K562 (cell line): ENCODE results near the gene SLC25A44. TPM values are rescaled to one million over a fixed set of nuclear protein-coding genes. Genes with fewer than 3 reads are reported as not detected.

Experiments used
- ATF1 ChIP-seq, 2 experiments: fragments of 450-650 bp in 1 of 2; IDR thresholded peaks; 2 replicates each; pipeline ENCODE4 v1.6.1; 2016; ENCODE audit warnings: missing compliant biosample characterization in 1 of 2, missing genetic modification characterization in 1 of 2
- FOXP1 ChIP-seq: sonication (generic); formaldehyde crosslinking; IDR thresholded peaks from 2 replicates; pipeline ENCODE4 v1.8.0; 2022; ENCODE audit warnings: mild to moderate bottlenecking, missing genetic modification reagents
- GATAD2B ChIP-seq: fragments of 450-650 bp; IDR thresholded peaks from 2 replicates; pipeline ENCODE4 v1.6.1; 2017; ENCODE audit warnings: mild to moderate bottlenecking, borderline replicate concordance
- HES1 ChIP-seq: fragments of 450-650 bp; IDR thresholded peaks from 2 replicates; pipeline ENCODE4 v1.6.1; 2016; ENCODE audit warnings: low read depth, mild to moderate bottlenecking, moderate library complexity
- NFE2L1 ChIP-seq: fragments of 450-650 bp; IDR thresholded peaks from 2 replicates; pipeline ENCODE4 v1.6.1; 2016; ENCODE audit warnings: missing genetic modification characterization, low read depth, mild to moderate bottlenecking, missing compliant biosample characterization, moderate library complexity, borderline replicate concordance
- RAD21 ChIP-seq, 2 experiments: fragments of 250-450 bp in 1 of 2; fragments of 450-650 bp in 1 of 2; sonication (Bioruptor Pico) in 1 of 2; formaldehyde crosslinking in 1 of 2; IDR thresholded peaks in 1 of 2; conservative IDR thresholded peaks in 1 of 2; 2 replicates each; pipeline versions ENCODE4 v1.4.0 to v1.8.0; 2020 to 2022; ENCODE audit warnings: mild to moderate bottlenecking in 2 of 2, moderate library complexity in 1 of 2
- REST ChIP-seq, 2 experiments: fragments of 450-650 bp; formaldehyde crosslinking in 1 of 2; IDR thresholded peaks; 2 replicates each; pipeline versions ENCODE4 v1.4.0 to v1.6.1; 2014 to 2020; ENCODE audit warnings: mild to moderate bottlenecking in 2 of 2, borderline replicate concordance in 1 of 2, low read depth in 1 of 2
- SAFB2 ChIP-seq: fragments of 200-400 bp; formaldehyde crosslinking; IDR thresholded peaks from 2 replicates; pipeline ENCODE4 v1.6.1; 2018; ENCODE audit warnings: borderline replicate concordance, low read length, low read depth, moderate library complexity; ENCODE audit not compliant: severe bottlenecking
- SMC3 ChIP-seq: conservative IDR thresholded peaks from 2 replicates; pipeline ENCODE4 v1.6.1; 2011; ENCODE audit warnings: low read depth, low read length, improper control_type of control experiment; ENCODE audit not compliant: insufficient read depth
- TEAD4 ChIP-seq, 2 experiments: sonication (generic) in 1 of 2; formaldehyde crosslinking in 1 of 2; IDR thresholded peaks; 2 replicates each; pipeline versions ENCODE4 v1.6.1 to v1.8.0; 2012 to 2022; ENCODE audit warnings: borderline replicate concordance in 1 of 2, inconsistent platforms in 1 of 2, low read length in 1 of 2, mild to moderate bottlenecking in 1 of 2, missing genetic modification reagents in 1 of 2
- XRCC3 ChIP-seq: fragments of 450-650 bp; IDR thresholded peaks from 2 replicates; pipeline ENCODE4 v1.6.1; 2017; ENCODE audit warnings: mild to moderate bottlenecking, moderate library complexity
- ZKSCAN3 ChIP-seq: fragments of 250-450 bp; sonication (Bioruptor Pico); IDR thresholded peaks from 2 replicates; pipeline ENCODE4 v1.4.0; 2020
- polyA plus RNA-seq, 8 experiments: library from polyadenylated mRNA; depleted of rRNA in 4 of 8; stranded (reverse) in 5 of 8; unstranded in 3 of 8; fragments of >200 nt; fragmentation: Nextera tagmentation in 2 of 8; fragmentation: Illumina TruSeq in 1 of 8; extraction: Ambion mirVana in 2 of 8; extraction: Trizol in 1 of 8; gene quantifications; 2 replicates each; pipeline versions ENCODE4 v1.2.1 to v1.2.3, GENCODE V29; 2011 to 2014; ENCODE audit warnings: inconsistent platforms in 1 of 8, missing spikeins in 1 of 8
- total RNA-seq, 7 experiments: library from RNA; depleted of rRNA in 6 of 7; stranded (reverse); fragments of >200 nt in 6 of 7; fragmentation: Illumina TruSeq in 2 of 7; extraction: Trizol in 2 of 7; gene quantifications; 2 replicates each; pipeline versions ENCODE4 v1.2.1 to v1.2.3, GENCODE V29; 2011 to 2021; ENCODE audit warnings: low replicate concordance in 1 of 7
- TF ChIP-seq, protein P1 (sequence below): fragments of 450-650 bp; formaldehyde crosslinking; IDR thresholded peaks from 2 replicates; pipeline ENCODE4 v1.4.0; 2020; ENCODE audit warnings: mild to moderate bottlenecking, moderate library complexity

SLC25A44 gene
- total and polyA plus RNA-seq, 9 of the 15 experiments (the other 6 are each of a cell fraction or from before 2014, with no cell fraction given) = 4.4 to 22.8 (median 12.5) TPM

GRCh38 chr1:156146020-156146768 is 47.7 kb upstream of the SLC25A44 start (continued):
- TF ChIP-seq NFE2L1 (no peak), ATF1 (CRISPR knock-in tag; IDR thresholded peaks at IDR 0.05) (no peak), ATF1 (tag; IDR thresholded peaks at IDR 0.05) (0 out of 2 replicates have a peak, but pooled peaks have one; percentile 14), SMC3 (peak; percentile 86), FOXP1 (CRISPR knock-in tag) (no peak), RAD21 (CRISPR knock-in tag; conservative IDR thresholded peaks at IDR 0.05 in 1 of 2, IDR thresholded peaks at IDR 0.05 in 1 of 2) (peak; percentile 86 to 94), HES1 (peak; percentile 88), TEAD4 (IDR thresholded peaks at IDR 0.05; ENCODE audit: low read length) (peak; percentile 46; the same call in 1 of the 2 replicates), TEAD4 (CRISPR knock-in tag; IDR thresholded peaks at IDR 0.05; ENCODE audit: borderline replicate concordance) (no peak), REST (IDR thresholded peaks at IDR 0.05; ENCODE audit: borderline replicate concordance) (peak; percentile 90), REST (CRISPR knock-in tag; IDR thresholded peaks at IDR 0.05; ENCODE audit: low read depth) (no peak), XRCC3 (no peak), SAFB2 (no peak), ZKSCAN3 (CRISPR knock-in tag) (no peak), GATAD2B (no peak)
- TF ChIP-seq, protein P1, sequence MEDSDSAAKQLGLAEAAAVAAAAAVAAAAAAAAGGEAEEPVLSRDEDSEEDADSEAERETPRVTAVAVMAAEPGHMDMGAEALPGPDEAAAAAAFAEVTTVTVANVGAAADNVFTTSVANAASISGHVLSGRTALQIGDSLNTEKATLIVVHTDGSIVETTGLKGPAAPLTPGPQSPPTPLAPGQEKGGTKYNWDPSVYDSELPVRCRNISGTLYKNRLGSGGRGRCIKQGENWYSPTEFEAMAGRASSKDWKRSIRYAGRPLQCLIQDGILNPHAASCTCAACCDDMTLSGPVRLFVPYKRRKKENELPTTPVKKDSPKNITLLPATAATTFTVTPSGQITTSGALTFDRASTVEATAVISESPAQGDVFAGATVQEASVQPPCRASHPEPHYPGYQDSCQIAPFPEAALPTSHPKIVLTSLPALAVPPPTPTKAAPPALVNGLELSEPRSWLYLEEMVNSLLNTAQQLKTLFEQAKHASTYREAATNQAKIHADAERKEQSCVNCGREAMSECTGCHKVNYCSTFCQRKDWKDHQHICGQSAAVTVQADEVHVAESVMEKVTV (CRISPR knock-in tag) = peak; percentile 72
